Gastrocnemius medialis (tissue), 4 donors: Measurements from ENCODE around the gene LRMDA. TPM values are rescaled to one million over a fixed set of nuclear protein-coding genes. Genes with fewer than 3 reads are reported as not detected.

Source experiments
- ATAC-seq, 2 donors: fragments of 150-250 bp; one replicate each; pipeline ENCODE4 v1.9.1; 2016
- DNase-seq, 2 donors: peaks; one replicate each; pipeline ENCODE4 v3.0.0-alpha.2; 2019
- H3K27ac ChIP-seq, 4 donors: fragments of 200-600 bp; sonication (generic); 1 replicate in 1 of 4; 2 replicates in 3 of 4; pipeline ENCODE4 v1.5.1; 2016 to 2018; ENCODE audit warnings: mild to moderate bottlenecking in 2 of 4, moderate library complexity in 1 of 4
- H3K27me3 ChIP-seq, 3 donors: fragments of 200-600 bp; sonication (generic) in 2 of 3; 1 replicate in 1 of 3; 2 replicates in 2 of 3; pipeline versions ENCODE4 v1.5.1 to v1.6.0; 2016 to 2019; ENCODE audit warnings: mild to moderate bottlenecking in 1 of 3, moderate library complexity in 1 of 3
- H3K36me3 ChIP-seq, 2 donors: fragments of 200-600 bp; sonication (generic) in 1 of 2; one replicate each; pipeline ENCODE4 v1.5.1; 2017 to 2018
- H3K4me1 ChIP-seq, 2 donors: fragments of 200-600 bp; sonication (generic) in 1 of 2; one replicate each; pipeline ENCODE4 v1.5.1; 2016 to 2017; ENCODE audit warnings: mild to moderate bottlenecking in 2 of 2
- H3K4me3 ChIP-seq, 4 donors: fragments of 200-600 bp; sonication (generic) in 3 of 4; 1 replicate in 1 of 4; 2 replicates in 3 of 4; pipeline ENCODE4 v1.5.1; 2016 to 2019; ENCODE audit warnings: mild to moderate bottlenecking in 2 of 4
- H3K9me3 ChIP-seq, 3 donors: fragments of 200-600 bp; sonication (generic) in 2 of 3; 1 replicate in 1 of 3; 2 replicates in 2 of 3; pipeline ENCODE4 v1.5.1; 2016 to 2019
- CTCF ChIP-seq, 5 experiments: fragments of 450-650 bp in 3 of 5; fragments of 200-600 bp in 2 of 5; sonication (generic) in 2 of 5; IDR thresholded peaks in 4 of 5; conservative IDR thresholded peaks in 1 of 5; 1 replicate in 4 of 5; 2 replicates in 1 of 5; pipeline ENCODE4 v1.5.1; 2016 to 2019; ENCODE audit warnings: antibody characterized with exemption in 5 of 5, mild to moderate bottlenecking in 3 of 5, moderate library complexity in 3 of 5
- POLR2A ChIP-seq, 2 donors: fragments of 450-650 bp; IDR thresholded peaks; one replicate each; pipeline ENCODE4 v1.6.1; 2017; ENCODE audit warnings: antibody characterized with exemption in 2 of 2, mild to moderate bottlenecking in 2 of 2, moderate library complexity in 2 of 2
- in situ Hi-C, 4 donors: fragments of 200-750 bp; cut with MboI; loops; one replicate each; pipeline versions ENCODE4 v1.15.0 to v1.8.0; 2017; ENCODE audit warnings: low sequenced_read_pairs in 4 of 4
- intact Hi-C: fragments of 100-400 bp; cut with DNase I; formaldehyde crosslinking; loops from one replicate; pipeline ENCODE4 v1.15.1; 2023; ENCODE audit warnings: low total_unique reads
- total RNA-seq, 4 donors: library from RNA; depleted of rRNA; stranded (reverse); fragments of >200 nt; gene quantifications; one replicate each; pipeline versions ENCODE4 v1.1.0 to v1.2.3, GENCODE V29; 2016

The LRMDA gene
- total RNA-seq, 4 donors from 2014 or later = 0.80 to 4.5 (median 1.4) TPM

GRCh38 chr10:76316234-76316633, 884.8 kb downstream of the LRMDA start:
- H3K4me3 ChIP-seq = no peak overlapping the region
- no peak for DNase-seq
- H3K36me3 ChIP-seq = no peaks in the 10 kb centered on the region
- no peak for TF ChIP-seq POLR2A (IDR thresholded peaks at IDR 0.05)
- no peak for TF ChIP-seq CTCF (IDR thresholded peaks at IDR 0.05 in 4 of 5, conservative IDR thresholded peaks at IDR 0.05 in 1 of 5)
- H3K27me3 ChIP-seq = peaks cover 0 to 3% (median 0%) of the 10 kb centered on the region in 3 donors
- intact Hi-C loops = no loop called here
- in situ Hi-C loops = loop anchor here in 1 of 4 donors (25.0 kb wide), 1 partner anchor 929 kb away; no protein-coding TSS in a partner anchor
- H3K4me1 ChIP-seq = peaks cover 0 to 8% of the 10 kb centered on the region in 2 donors
- H3K9me3 ChIP-seq = no peaks in the 10 kb centered on the region
- no peak for ATAC-seq
- H3K27ac ChIP-seq = no peak overlapping the region

GRCh38 chr10:76317078-76317477, 885.7 kb downstream of the LRMDA start:
- Histone ChIP-seq H3K4me3 (no peak overlapping the region), H3K9me3 (no peaks in the 10 kb centered on the region), H3K27ac (no peak overlapping the region), H3K4me1 (peaks cover 0 to under 1% of the 10 kb centered on the region in 2 donors), H3K27me3 (peaks cover 0 to 3% (median 0%) of the 10 kb centered on the region in 3 donors), H3K36me3 (no peaks in the 10 kb centered on the region)
- TF ChIP-seq POLR2A (IDR thresholded peaks at IDR 0.05) (no peak), CTCF (IDR thresholded peaks at IDR 0.05 in 4 of 5, conservative IDR thresholded peaks at IDR 0.05 in 1 of 5) (no peak)
- in situ Hi-C loops = loop anchor here in 1 of 4 donors (25.0 kb wide), 1 partner anchor 930 kb away; no protein-coding TSS in a partner anchor
- ATAC-seq (no peak), DNase-seq (no peak)
- intact Hi-C loops = no loop called here

- Histone ChIP-seq H3K4me3 (no peak overlapping the region), H3K27me3 (peaks cover 0 to 3% (median 0%) of the 10 kb centered on the region in 3 donors), H3K27ac (no peak overlapping the region), H3K36me3 (no peaks in the 10 kb centered on the region), H3K4me1 (no peaks in the 10 kb centered on the region), H3K9me3 (no peaks in the 10 kb centered on the region)
- ATAC-seq = no peak
- no peak for DNase-seq
- no peak for TF ChIP-seq POLR2A (IDR thresholded peaks at IDR 0.05)
- no peak for TF ChIP-seq CTCF (IDR thresholded peaks at IDR 0.05 in 4 of 5, conservative IDR thresholded peaks at IDR 0.05 in 1 of 5)
- in situ Hi-C loops (loop anchor here in 1 of 4 donors (25.0 kb wide), 1 partner anchor 931 kb away; no protein-coding TSS in a partner anchor), intact Hi-C loops (no loop called here)
These were observed 886.8 kb downstream of the LRMDA start for GRCh38 chr10:76318211-76318610.

- intact Hi-C loops (no loop called here), in situ Hi-C loops (loop anchor here in 1 of 4 donors (25.0 kb wide), 1 partner anchor 932 kb away; no protein-coding TSS in a partner anchor)
- DNase-seq = no peak
- Histone ChIP-seq H3K4me3 (no peak overlapping the region), H3K27ac (no peak overlapping the region), H3K9me3 (no peaks in the 10 kb centered on the region), H3K4me1 (peaks cover 0 to 9% of the 10 kb centered on the region in 2 donors), H3K27me3 (peaks cover 0 to 3% (median 0%) of the 10 kb centered on the region in 3 donors), H3K36me3 (no peaks in the 10 kb centered on the region)
- TF ChIP-seq POLR2A (IDR thresholded peaks at IDR 0.05) (no peak), CTCF (IDR thresholded peaks at IDR 0.05 in 4 of 5, conservative IDR thresholded peaks at IDR 0.05 in 1 of 5) (no peak)
- no peak for ATAC-seq
These were observed 888.2 kb downstream of the LRMDA start for GRCh38 chr10:76319661-76320060.
